PC-9 (cell line): ENCODE data around the gene NFE2L3.

ENCODE experiments used
- CTCF ChIP-seq: fragments of 200-600 bp; sonication (generic); conservative IDR thresholded peaks from 2 replicates; pipeline ENCODE4 v1.6.1; 2017; ENCODE audit warnings: mixed run types, antibody characterized with exemption, mild to moderate bottlenecking, moderate library complexity
- EZH2 ChIP-seq: fragments of 200-600 bp; sonication (generic); IDR thresholded peaks from 2 replicates; pipeline ENCODE4 v1.8.0; 2017; ENCODE audit warnings: antibody characterized with exemption, low read depth

- no peak for TF ChIP-seq CTCF
- no peak for TF ChIP-seq EZH2
These were observed 4.7 kb downstream of the NFE2L3 start for GRCh38 chr7:26156451-26157420.
